IPS DF 6.9 (cell line): ENCODE results near the gene GEMIN4.
"Not testable (repeated sequence)": the region's sequence is repeated elsewhere in the genome, so short reads cannot be mapped to it uniquely, and the experiment has no call there.

Experiments
- DNase-seq: peaks from one replicate; pipeline ENCODE4 v3.0.0-alpha.2; 2013; ENCODE audit warnings: low read depth, low spot score
- H3K27ac ChIP-seq: one replicate; pipeline ENCODE4 v1.5.1; 2013; ENCODE audit warnings: low read length, control low read depth
- H3K27me3 ChIP-seq: 2 replicates; pipeline ENCODE4 v1.6.1; 2013; ENCODE audit warnings: mild to moderate bottlenecking, low read length; ENCODE audit not compliant: control insufficient read depth, insufficient read depth
- H3K36me3 ChIP-seq: 2 replicates; pipeline ENCODE4 v1.6.1; 2013; ENCODE audit warnings: low read length; ENCODE audit not compliant: control insufficient read depth, insufficient read depth
- H3K4me1 ChIP-seq: 2 replicates; pipeline ENCODE4 v1.6.1; 2013; ENCODE audit warnings: low read length; ENCODE audit not compliant: control insufficient read depth, insufficient read depth
- H3K4me3 ChIP-seq: 2 replicates; pipeline ENCODE4 v1.5.1; 2013; ENCODE audit warnings: mild to moderate bottlenecking, low read length
- H3K9me3 ChIP-seq: 2 replicates; pipeline ENCODE4 v1.6.1; 2013; ENCODE audit warnings: low read length, inconsistent platforms; ENCODE audit not compliant: control insufficient read depth, insufficient read depth
- WGBS: extraction: QIAGEN DNeasy Blood & Tissue Kit; methylation state at CpG from one replicate; pipeline ENCODE4 v1.1.7; 2013; ENCODE audit warnings: mixed read lengths, missing lambda C conversion rate; ENCODE audit not compliant: insufficient read length, insufficient coverage; 5-methylcytosine and 5-hydroxymethylcytosine counted together

GEMIN4 gene

GRCh38 chr17:700504-701094 is 51.5 kb downstream of the GEMIN4 start:
- no peak for DNase-seq
- no peaks in the 10 kb centered on the region for H3K4me1 ChIP-seq
- no peaks in the 10 kb centered on the region for H3K27me3 ChIP-seq
- H3K36me3 ChIP-seq = no peaks in the 10 kb centered on the region; the same call in 1 of the 2 replicates
- H3K4me3 ChIP-seq = no peak overlapping the region
- no CpG with 5 or more reads among the region's 1 CpG for WGBS
- no peak overlapping the region for H3K27ac ChIP-seq
- H3K9me3 ChIP-seq = no peaks in the 10 kb centered on the region

GRCh38 chr17:699345-699744 is 52.7 kb downstream of the GEMIN4 start:
- Histone ChIP-seq H3K27ac (no peak overlapping the region), H3K36me3 (no peaks in the 10 kb centered on the region)

DNA sequence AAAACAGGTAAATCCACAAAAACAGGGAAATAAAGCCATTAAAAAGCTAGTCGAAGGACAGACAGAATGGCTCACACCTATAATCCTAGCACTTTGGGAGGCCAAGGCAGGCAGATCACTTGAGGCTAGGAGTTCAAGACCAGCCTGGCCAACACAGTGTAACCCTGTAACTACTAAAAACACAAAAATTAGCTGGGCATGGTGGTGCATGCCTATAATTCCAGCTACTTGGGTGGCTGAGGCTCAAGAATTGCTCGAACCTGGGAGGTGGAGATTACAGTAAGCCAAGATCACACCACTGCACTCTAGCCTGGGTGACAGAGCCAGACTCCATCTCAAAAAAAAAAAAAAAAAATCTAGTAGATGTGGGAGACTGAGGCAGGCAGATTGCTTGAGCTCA is 54.0 kb downstream of the GEMIN4 start:
- not testable (repeated sequence) for H3K9me3 ChIP-seq, H3K27me3 ChIP-seq, H3K4me3 ChIP-seq, H3K36me3 ChIP-seq, H3K4me1 ChIP-seq, H3K27ac ChIP-seq, DNase-seq
- no CpG with 5 or more reads among the region's 2 CpGs for WGBS

More at GRCh38 chr17:699345-699744, 52.7 kb downstream of the GEMIN4 start:
- WGBS = 100% methylated on average over 1 of the region's 7 CpGs
- H3K27me3 ChIP-seq = no peaks in the 10 kb centered on the region
- H3K9me3 ChIP-seq = no peaks in the 10 kb centered on the region
- H3K4me3 ChIP-seq = no peak overlapping the region
- DNase-seq = no peak
- H3K4me1 ChIP-seq = no peaks in the 10 kb centered on the region

- no peak overlapping the region for H3K4me3 ChIP-seq
- H3K9me3 ChIP-seq = no peaks in the 10 kb centered on the region
- H3K27me3 ChIP-seq = no peaks in the 10 kb centered on the region
- H3K36me3 ChIP-seq = no peaks in the 10 kb centered on the region
- no peaks in the 10 kb centered on the region for H3K4me1 ChIP-seq
- DNase-seq = no peak
- no peak overlapping the region for H3K27ac ChIP-seq
- no CpG with 5 or more reads among the region's 8 CpGs for WGBS
These were observed 54.4 kb downstream of the GEMIN4 start for GRCh38 chr17:697682-698081.

DNA sequence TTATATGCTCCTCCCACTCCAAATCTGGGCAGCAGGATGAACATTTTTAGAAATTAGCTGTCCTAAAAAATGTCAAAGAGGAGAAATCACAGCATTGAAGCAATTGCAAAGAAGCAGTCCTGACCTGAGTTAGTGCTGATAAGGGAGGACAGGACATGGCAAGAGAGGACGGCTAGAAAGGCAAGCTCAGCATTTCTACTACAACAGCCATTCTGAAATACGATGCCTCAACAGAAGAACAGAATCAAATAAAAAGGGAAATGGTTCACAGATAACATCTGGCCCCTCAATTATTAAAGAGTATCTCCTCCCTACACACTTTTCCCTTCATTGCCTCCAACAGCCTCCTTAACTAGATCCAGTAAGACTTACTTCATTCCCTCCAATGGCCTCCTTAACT is 55.7 kb downstream of the GEMIN4 start:
- Histone ChIP-seq H3K36me3 (no peaks in the 10 kb centered on the region), H3K4me1 (no peaks in the 10 kb centered on the region), H3K27ac (no peak overlapping the region), H3K9me3 (no peaks in the 10 kb centered on the region), H3K4me3 (no peak overlapping the region), H3K27me3 (no peaks in the 10 kb centered on the region)
- no CpG with 5 or more reads among the region's 2 CpGs for WGBS
- no peak for DNase-seq
